ENCODE results near the gene CADPS. TPM values are rescaled to one million over a fixed set of nuclear protein-coding genes. Genes with fewer than 3 reads are reported as not detected.
"Not testable (repeated sequence)": the region's sequence is repeated elsewhere in the genome, so short reads cannot be mapped to it uniquely, and the experiment has no call there.

CADPS gene
- total RNA-seq, 1 donor: under 0.01 TPM

GRCh38 chr3:62585861-62586260 is 289.4 kb downstream of the CADPS start:
- no peaks in the 10 kb centered on the region for H3K9me3 ChIP-seq (ENCODE audit: low read depth, low read length)
- no peak overlapping the region for H3K4me3 ChIP-seq (ENCODE audit: low read length)
- H3K27me3 ChIP-seq (ENCODE audit: insufficient read depth, low read length): no peaks in the 10 kb centered on the region
- H3K4me1 ChIP-seq (ENCODE audit: insufficient read depth, low read length): no peaks in the 10 kb centered on the region

- Histone ChIP-seq H3K27me3 (ENCODE audit: insufficient read depth, low read length) (no peaks in the 10 kb centered on the region), H3K4me1 (ENCODE audit: insufficient read depth, low read length) (no peaks in the 10 kb centered on the region), H3K4me3 (ENCODE audit: low read length) (no peak overlapping the region), H3K9me3 (ENCODE audit: low read depth, low read length) (no peaks in the 10 kb centered on the region)
Measured at GRCh38 chr3:62584636-62585035, 290.6 kb downstream of the CADPS start.

GRCh38 chr3:62582495-62583172 is 292.6 kb downstream of the CADPS start:
- no peaks in the 10 kb centered on the region for H3K9me3 ChIP-seq (ENCODE audit: low read depth, low read length)
- H3K4me3 ChIP-seq (ENCODE audit: low read length): no peak overlapping the region
- no peaks in the 10 kb centered on the region for H3K27me3 ChIP-seq (ENCODE audit: insufficient read depth, low read length)
- H3K4me1 ChIP-seq (ENCODE audit: insufficient read depth, low read length): no peaks in the 10 kb centered on the region

GRCh38 chr3:62580485-62580884 is 294.7 kb downstream of the CADPS start:
- H3K4me3 ChIP-seq (ENCODE audit: low read length); H3K27me3 ChIP-seq (ENCODE audit: insufficient read depth, low read length); H3K9me3 ChIP-seq (ENCODE audit: low read depth, low read length); H3K4me1 ChIP-seq (ENCODE audit: insufficient read depth, low read length): not testable (repeated sequence)

GRCh38 chr3:62577153-62577552 is 298.1 kb downstream of the CADPS start:
- H3K4me1 ChIP-seq (ENCODE audit: insufficient read depth, low read length): no peaks in the 10 kb centered on the region
- no peak overlapping the region for H3K4me3 ChIP-seq (ENCODE audit: low read length)
- H3K9me3 ChIP-seq (ENCODE audit: low read depth, low read length): no peaks in the 10 kb centered on the region
- no peaks in the 10 kb centered on the region for H3K27me3 ChIP-seq (ENCODE audit: insufficient read depth, low read length)

- Histone ChIP-seq H3K27me3 (ENCODE audit: insufficient read depth, low read length) (no peaks in the 10 kb centered on the region), H3K4me3 (ENCODE audit: low read length) (no peak overlapping the region), H3K4me1 (ENCODE audit: insufficient read depth, low read length) (no peaks in the 10 kb centered on the region), H3K9me3 (ENCODE audit: low read depth, low read length) (no peaks in the 10 kb centered on the region)
Measured at GRCh38 chr3:62574266-62574898, 300.8 kb downstream of the CADPS start.

GRCh38 chr3:62571916-62572315 is 303.3 kb downstream of the CADPS start:
- Histone ChIP-seq H3K9me3 (ENCODE audit: low read depth, low read length) (no peaks in the 10 kb centered on the region), H3K4me1 (ENCODE audit: insufficient read depth, low read length) (no peaks in the 10 kb centered on the region), H3K4me3 (ENCODE audit: low read length) (no peak overlapping the region), H3K27me3 (ENCODE audit: insufficient read depth, low read length) (no peaks in the 10 kb centered on the region)

GRCh38 chr3:62570888-62571287 is 304.3 kb downstream of the CADPS start:
- no peaks in the 10 kb centered on the region for H3K4me1 ChIP-seq (ENCODE audit: insufficient read depth, low read length)
- no peaks in the 10 kb centered on the region for H3K27me3 ChIP-seq (ENCODE audit: insufficient read depth, low read length)
- no peak overlapping the region for H3K4me3 ChIP-seq (ENCODE audit: low read length)
- no peaks in the 10 kb centered on the region for H3K9me3 ChIP-seq (ENCODE audit: low read depth, low read length)

- Histone ChIP-seq H3K4me1 (ENCODE audit: insufficient read depth, low read length) (no peaks in the 10 kb centered on the region), H3K9me3 (ENCODE audit: low read depth, low read length) (no peaks in the 10 kb centered on the region), H3K4me3 (ENCODE audit: low read length) (no peak overlapping the region), H3K27me3 (ENCODE audit: insufficient read depth, low read length) (no peaks in the 10 kb centered on the region)
Measured at GRCh38 chr3:62569609-62570008, 305.6 kb downstream of the CADPS start.

GRCh38 chr3:62567097-62568021 is 307.9 kb downstream of the CADPS start:
- Histone ChIP-seq H3K27me3 (ENCODE audit: insufficient read depth, low read length) (no peaks in the 10 kb centered on the region), H3K4me3 (ENCODE audit: low read length) (no peak overlapping the region), H3K4me1 (ENCODE audit: insufficient read depth, low read length) (no peaks in the 10 kb centered on the region)

GRCh38 chr3:62566022-62566557 is 309.1 kb downstream of the CADPS start:
- Histone ChIP-seq H3K4me3 (ENCODE audit: low read length) (no peak overlapping the region), H3K27me3 (ENCODE audit: insufficient read depth, low read length) (no peaks in the 10 kb centered on the region), H3K4me1 (ENCODE audit: insufficient read depth, low read length) (no peaks in the 10 kb centered on the region)

More at GRCh38 chr3:62567097-62568021, 307.9 kb downstream of the CADPS start:
- H3K9me3 ChIP-seq (ENCODE audit: low read depth, low read length): no peaks in the 10 kb centered on the region

GRCh38 chr3:62562596-62562995 is 312.6 kb downstream of the CADPS start:
- Histone ChIP-seq H3K9me3 (ENCODE audit: low read depth, low read length) (no peaks in the 10 kb centered on the region), H3K4me3 (ENCODE audit: low read length) (no peak overlapping the region), H3K4me1 (ENCODE audit: insufficient read depth, low read length) (no peaks in the 10 kb centered on the region), H3K27me3 (ENCODE audit: insufficient read depth, low read length) (no peaks in the 10 kb centered on the region)

More at GRCh38 chr3:62566022-62566557, 309.1 kb downstream of the CADPS start:
- H3K9me3 ChIP-seq (ENCODE audit: low read depth, low read length): no peaks in the 10 kb centered on the region

GRCh38 chr3:62562017-62562416 is 313.2 kb downstream of the CADPS start:
- Histone ChIP-seq H3K4me3 (ENCODE audit: low read length) (no peak overlapping the region), H3K27me3 (ENCODE audit: insufficient read depth, low read length) (no peaks in the 10 kb centered on the region), H3K4me1 (ENCODE audit: insufficient read depth, low read length) (no peaks in the 10 kb centered on the region), H3K9me3 (ENCODE audit: low read depth, low read length) (no peaks in the 10 kb centered on the region)

- H3K4me1 ChIP-seq (ENCODE audit: insufficient read depth, low read length): no peaks in the 10 kb centered on the region
- H3K27me3 ChIP-seq (ENCODE audit: insufficient read depth, low read length): no peaks in the 10 kb centered on the region
- no peak overlapping the region for H3K4me3 ChIP-seq (ENCODE audit: low read length)
- H3K9me3 ChIP-seq (ENCODE audit: low read depth, low read length): no peaks in the 10 kb centered on the region
Measured at GRCh38 chr3:62559831-62560445, 315.3 kb downstream of the CADPS start.

Measured in mononuclear cell (primary cell).